ENCODE measurements around the gene TRIO.
"Not testable (repeated sequence)": the region's sequence is repeated elsewhere in the genome, so short reads cannot be mapped to it uniquely, and the experiment has no call there.

Gene TRIO

GRCh38 chr5:14386884-14387624, 243.9 kb downstream of the TRIO start:
- DNase-seq (ENCODE audit: low read depth in 2 of 2): no peak

- DNase-seq (ENCODE audit: low read depth in 2 of 2): no peak
Observed at GRCh38 chr5:14388741-14389140, 245.6 kb downstream of the TRIO start.

GRCh38 chr5:14392552-14392951, 249.4 kb downstream of the TRIO start:
- DNase-seq (ENCODE audit: low read depth in 2 of 2): not testable (repeated sequence)

GRCh38 chr5:14394365-14394764, 251.2 kb downstream of the TRIO start:
- DNase-seq (ENCODE audit: low read depth in 2 of 2): no peak

GRCh38 chr5:14395411-14395810, 252.3 kb downstream of the TRIO start:
- DNase-seq (ENCODE audit: low read depth in 2 of 2): no peak

GRCh38 chr5:14396066-14396465, 252.9 kb downstream of the TRIO start:
- no peak for DNase-seq (ENCODE audit: low read depth in 2 of 2)

- no peak for DNase-seq (ENCODE audit: low read depth in 2 of 2)
Observed at GRCh38 chr5:14396737-14397136, 253.6 kb downstream of the TRIO start.

GRCh38 chr5:14397717-14398116, 254.6 kb downstream of the TRIO start:
- no peak for DNase-seq (ENCODE audit: low read depth in 2 of 2)

GRCh38 chr5:14399054-14399692, 256.0 kb downstream of the TRIO start:
- no peak for DNase-seq (ENCODE audit: low read depth in 2 of 2)

- DNase-seq (ENCODE audit: low read depth in 2 of 2): no peak
Observed at GRCh38 chr5:14400085-14400484, 256.9 kb downstream of the TRIO start.

- DNase-seq (ENCODE audit: low read depth in 2 of 2): no peak
Observed at GRCh38 chr5:14400611-14401010, 257.5 kb downstream of the TRIO start.

- DNase-seq (ENCODE audit: low read depth in 2 of 2): no peak
Observed at GRCh38 chr5:14401639-14402038, 258.5 kb downstream of the TRIO start.

- DNase-seq (ENCODE audit: low read depth in 2 of 2): no peak
Observed at GRCh38 chr5:14402424-14402823, 259.3 kb downstream of the TRIO start.

GRCh38 chr5:14404780-14405179, 261.6 kb downstream of the TRIO start:
- no peak for DNase-seq (ENCODE audit: low read depth in 2 of 2)

- DNase-seq (ENCODE audit: low read depth in 2 of 2): no peak
Observed at GRCh38 chr5:14405267-14405666, 262.1 kb downstream of the TRIO start.

- no peak for DNase-seq (ENCODE audit: low read depth in 2 of 2)
Observed at GRCh38 chr5:14405706-14406553, 262.8 kb downstream of the TRIO start.

GRCh38 chr5:14406554-14406849, 263.4 kb downstream of the TRIO start:
- no peak for DNase-seq (ENCODE audit: low read depth in 2 of 2)

GRCh38 chr5:14407051-14407450, 263.9 kb downstream of the TRIO start:
- no peak for DNase-seq (ENCODE audit: low read depth in 2 of 2)

- DNase-seq (ENCODE audit: low read depth in 2 of 2): no peak
Observed at GRCh38 chr5:14407746-14408175, 264.6 kb downstream of the TRIO start.

GRCh38 chr5:14408969-14409586, 265.9 kb downstream of the TRIO start:
- DNase-seq (ENCODE audit: low read depth in 2 of 2): no peak

- DNase-seq (ENCODE audit: low read depth in 2 of 2): no peak
Observed at GRCh38 chr5:14410068-14410393, 266.9 kb downstream of the TRIO start.

- DNase-seq (ENCODE audit: low read depth in 2 of 2): no peak
Observed at GRCh38 chr5:14410394-14411201, 267.5 kb downstream of the TRIO start.

Data from stimulated activated CD4-positive, alpha-beta T cell treated with anti-CD3 and anti-CD28 coated beads, Interleukin-1b, Interleukin-23, amount 100 ng/mL, for 4 hours (primary cell).